Hepatocyte (in vitro differentiated cells): ENCODE results near the gene PRKG1.

Experiments
- EZH2 ChIP-seq: fragments of 200-600 bp; sonication (generic); IDR thresholded peaks from 2 replicates; pipeline ENCODE4 v1.6.1; 2016; ENCODE audit warnings: antibody characterized with exemption, mild to moderate bottlenecking, borderline replicate concordance
- EZH2phosphoT487 ChIP-seq: fragments of 200-600 bp; sonication (generic); IDR thresholded peaks from one replicate; pipeline ENCODE4 v1.6.1; 2018; ENCODE audit warnings: antibody characterized with exemption, mild to moderate bottlenecking, low read depth, moderate library complexity; ENCODE audit not compliant: unreplicated experiment, severe bottlenecking
- TF ChIP-seq, protein P1 (sequence below): fragments of 200-600 bp; sonication (generic); IDR thresholded peaks from 2 replicates; pipeline ENCODE4 v1.5.1; 2016; ENCODE audit warnings: antibody characterized with exemption, mild to moderate bottlenecking; ENCODE audit not compliant: poor library complexity

DNA sequence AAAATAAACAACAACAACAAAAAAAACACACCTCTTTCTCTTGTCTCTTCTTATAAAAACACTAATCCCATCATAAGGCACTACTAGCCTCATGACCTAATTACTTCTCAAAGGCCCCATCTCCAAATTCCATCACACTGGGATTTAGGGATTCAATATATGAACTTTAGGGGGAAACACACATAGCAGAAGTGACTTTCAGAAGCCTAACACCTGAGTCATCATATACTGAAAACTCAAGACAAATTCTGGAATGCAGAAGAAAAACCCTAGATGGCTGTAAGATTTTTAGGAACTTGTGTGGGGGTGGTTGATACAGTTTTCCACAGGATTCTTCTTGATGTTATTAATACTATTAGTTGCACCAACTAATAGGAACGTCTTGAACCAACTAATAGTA is 658.8 kb downstream of the PRKG1 start:
- TF ChIP-seq, protein P1, sequence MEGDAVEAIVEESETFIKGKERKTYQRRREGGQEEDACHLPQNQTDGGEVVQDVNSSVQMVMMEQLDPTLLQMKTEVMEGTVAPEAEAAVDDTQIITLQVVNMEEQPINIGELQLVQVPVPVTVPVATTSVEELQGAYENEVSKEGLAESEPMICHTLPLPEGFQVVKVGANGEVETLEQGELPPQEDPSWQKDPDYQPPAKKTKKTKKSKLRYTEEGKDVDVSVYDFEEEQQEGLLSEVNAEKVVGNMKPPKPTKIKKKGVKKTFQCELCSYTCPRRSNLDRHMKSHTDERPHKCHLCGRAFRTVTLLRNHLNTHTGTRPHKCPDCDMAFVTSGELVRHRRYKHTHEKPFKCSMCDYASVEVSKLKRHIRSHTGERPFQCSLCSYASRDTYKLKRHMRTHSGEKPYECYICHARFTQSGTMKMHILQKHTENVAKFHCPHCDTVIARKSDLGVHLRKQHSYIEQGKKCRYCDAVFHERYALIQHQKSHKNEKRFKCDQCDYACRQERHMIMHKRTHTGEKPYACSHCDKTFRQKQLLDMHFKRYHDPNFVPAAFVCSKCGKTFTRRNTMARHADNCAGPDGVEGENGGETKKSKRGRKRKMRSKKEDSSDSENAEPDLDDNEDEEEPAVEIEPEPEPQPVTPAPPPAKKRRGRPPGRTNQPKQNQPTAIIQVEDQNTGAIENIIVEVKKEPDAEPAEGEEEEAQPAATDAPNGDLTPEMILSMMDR = no peak
- TF ChIP-seq EZH2phosphoT487 = no peak
- TF ChIP-seq EZH2 = no peak
